HepG2 (cell line): Measurements from ENCODE around the gene HSP90AB1. TPM values are rescaled to one million over a fixed set of nuclear protein-coding genes. Genes with fewer than 3 reads are reported as not detected.

Experiments
- ATF7-NPFF ChIP-seq: sonication (generic); formaldehyde crosslinking; IDR thresholded peaks from 2 replicates; pipeline ENCODE4 v1.8.1; 2023; ENCODE audit warnings: mild to moderate bottlenecking, low read depth, missing genetic modification reagents, moderate library complexity
- CBX5 ChIP-seq: sonication (generic); formaldehyde crosslinking; IDR thresholded peaks from 2 replicates; pipeline ENCODE4 v1.4.0; 2020; ENCODE audit warnings: missing genetic modification reagents, borderline replicate concordance
- FOXK1 ChIP-seq: sonication (generic); formaldehyde crosslinking; IDR thresholded peaks from 2 replicates; pipeline ENCODE4 v1.4.0; 2020; ENCODE audit warnings: low read depth, missing genetic modification reagents, borderline replicate concordance
- NFIB ChIP-seq: sonication (generic); formaldehyde crosslinking; IDR thresholded peaks from 2 replicates; pipeline ENCODE4 v1.9.0; 2021; ENCODE audit warnings: missing genetic modification reagents, mild to moderate bottlenecking, borderline replicate concordance
- PHF5A ChIP-seq: IDR thresholded peaks from one replicate; pipeline ENCODE4 v1.6.1; 2018; ENCODE audit warnings: low read depth, missing genetic modification reagents; ENCODE audit not compliant: unreplicated experiment
- SALL1 ChIP-seq: sonication (generic); formaldehyde crosslinking; IDR thresholded peaks from 2 replicates; pipeline ENCODE4 v1.8.0; 2022; ENCODE audit warnings: mild to moderate bottlenecking, missing genetic modification reagents
- SAP130 ChIP-seq: IDR thresholded peaks from 2 replicates; pipeline ENCODE4 v1.6.1; 2016; ENCODE audit warnings: low read depth
- TARDBP ChIP-seq: sonication (generic); formaldehyde crosslinking; IDR thresholded peaks from 2 replicates; pipeline ENCODE4 v1.8.0; 2022; ENCODE audit warnings: mild to moderate bottlenecking, missing genetic modification reagents
- YEATS2 ChIP-seq: sonication (generic); formaldehyde crosslinking; IDR thresholded peaks from 2 replicates; pipeline ENCODE4 v1.4.0; 2020; ENCODE audit warnings: missing genetic modification reagents, borderline replicate concordance
- ZNF143 ChIP-seq: sonication (generic); formaldehyde crosslinking; IDR thresholded peaks from 2 replicates; pipeline ENCODE4 v1.4.0; 2020; ENCODE audit warnings: missing genetic modification reagents
- ZNF556 ChIP-seq: sonication (generic); formaldehyde crosslinking; IDR thresholded peaks from 2 replicates; pipeline ENCODE4 v1.4.0; 2020; ENCODE audit warnings: mild to moderate bottlenecking, missing genetic modification reagents, borderline replicate concordance
- polyA plus RNA-seq, 8 experiments: library from polyadenylated mRNA; depleted of rRNA in 3 of 8; stranded (reverse) in 7 of 8; unstranded in 1 of 8; fragments of >200 nt; fragmentation: Illumina TruSeq in 4 of 8; extraction: Trizol in 4 of 8; gene quantifications; 2 replicates each; pipeline versions ENCODE4 v1.2.1 to v1.2.3, GENCODE V29; 2011 to 2016; ENCODE audit warnings: low read depth in 4 of 8, missing spikeins in 1 of 8, mixed read lengths in 1 of 8; ENCODE audit not compliant: insufficient read depth in 1 of 8
- total RNA-seq, 5 experiments: library from RNA; depleted of rRNA; stranded (reverse); fragments of >200 nt; fragmentation: Illumina TruSeq; extraction: Trizol; gene quantifications; 2 replicates each; pipeline ENCODE4 v1.2.3, GENCODE V29; 2016; ENCODE audit warnings: low read depth in 1 of 5
- TF ChIP-seq, protein P1 (sequence below), 2 experiments: sonication (generic) in 1 of 2; formaldehyde crosslinking in 1 of 2; IDR thresholded peaks; 2 replicates each; pipeline versions ENCODE4 v1.5.1 to v1.6.1; 2011 to 2020; ENCODE audit warnings: borderline replicate concordance in 1 of 2, low read depth in 1 of 2, low read length in 1 of 2, mild to moderate bottlenecking in 1 of 2, missing genetic modification reagents in 1 of 2, moderate library complexity in 1 of 2
- TF ChIP-seq, protein P2 (sequence below): sonication (generic); formaldehyde crosslinking; IDR thresholded peaks from 2 replicates; pipeline ENCODE4 v1.4.0; 2020; ENCODE audit warnings: missing genetic modification reagents
- TF ChIP-seq, protein P3 (sequence below): sonication (generic); formaldehyde crosslinking; IDR thresholded peaks from 2 replicates; pipeline ENCODE4 v1.8.1; 2023; ENCODE audit warnings: mild to moderate bottlenecking, moderate library complexity, missing genetic modification reagents
- TF ChIP-seq, protein P4 (sequence below): IDR thresholded peaks from 2 replicates; pipeline ENCODE4 v1.4.0; 2020; ENCODE audit warnings: mild to moderate bottlenecking, missing genetic modification reagents

Gene HSP90AB1
- total and polyA plus RNA-seq, 2 of the 13 experiments (the other 11 are each of a cell fraction or from before 2014, with no cell fraction given), result 1,325 to 1,472 TPM

DNA sequence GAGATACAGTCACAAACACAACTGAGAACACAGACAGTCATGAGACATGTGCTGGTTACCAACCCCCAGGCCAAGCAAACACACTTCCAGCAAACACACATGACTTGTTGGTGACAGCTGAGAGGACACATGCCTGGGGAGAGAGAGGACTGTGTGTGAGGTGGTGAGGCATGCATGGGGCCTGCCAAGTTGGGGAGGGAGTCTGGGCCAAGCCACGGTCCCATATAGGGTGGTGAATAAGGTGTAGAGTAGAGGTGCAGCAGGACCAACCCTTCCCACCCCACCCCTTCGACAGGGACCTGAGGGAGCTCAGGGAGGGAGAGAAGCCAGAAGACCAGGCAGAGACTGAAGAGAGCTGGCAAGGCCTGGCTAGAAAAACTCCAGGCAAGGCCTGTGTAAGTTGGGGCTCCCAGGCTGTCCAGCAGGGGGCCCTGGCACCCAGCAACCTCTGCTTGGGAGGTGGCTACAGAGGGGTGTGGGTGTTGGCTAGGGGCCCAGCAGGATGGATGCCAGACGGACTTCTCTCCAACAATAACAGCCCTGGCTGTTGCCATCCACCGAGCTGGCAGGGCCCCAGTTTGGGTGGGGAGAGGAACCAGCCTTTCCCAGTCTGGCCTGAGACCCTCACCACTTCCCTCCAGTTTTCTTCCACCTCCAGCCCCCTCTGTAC is 25.5 kb upstream of the HSP90AB1 start (continued):
- TF ChIP-seq, protein P1, sequence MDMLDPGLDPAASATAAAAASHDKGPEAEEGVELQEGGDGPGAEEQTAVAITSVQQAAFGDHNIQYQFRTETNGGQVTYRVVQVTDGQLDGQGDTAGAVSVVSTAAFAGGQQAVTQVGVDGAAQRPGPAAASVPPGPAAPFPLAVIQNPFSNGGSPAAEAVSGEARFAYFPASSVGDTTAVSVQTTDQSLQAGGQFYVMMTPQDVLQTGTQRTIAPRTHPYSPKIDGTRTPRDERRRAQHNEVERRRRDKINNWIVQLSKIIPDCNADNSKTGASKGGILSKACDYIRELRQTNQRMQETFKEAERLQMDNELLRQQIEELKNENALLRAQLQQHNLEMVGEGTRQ (IDR thresholded peaks at IDR 0.05; ENCODE audit: low read depth, low read length), result peak; percentile 24
- TF ChIP-seq, protein P1 (CRISPR knock-in tag; IDR thresholded peaks at IDR 0.05; ENCODE audit: borderline replicate concordance), result no peak
- peak; percentile 69 for TF ChIP-seq PHF5A (CRISPR knock-in tag)
- TF ChIP-seq, protein P2, sequence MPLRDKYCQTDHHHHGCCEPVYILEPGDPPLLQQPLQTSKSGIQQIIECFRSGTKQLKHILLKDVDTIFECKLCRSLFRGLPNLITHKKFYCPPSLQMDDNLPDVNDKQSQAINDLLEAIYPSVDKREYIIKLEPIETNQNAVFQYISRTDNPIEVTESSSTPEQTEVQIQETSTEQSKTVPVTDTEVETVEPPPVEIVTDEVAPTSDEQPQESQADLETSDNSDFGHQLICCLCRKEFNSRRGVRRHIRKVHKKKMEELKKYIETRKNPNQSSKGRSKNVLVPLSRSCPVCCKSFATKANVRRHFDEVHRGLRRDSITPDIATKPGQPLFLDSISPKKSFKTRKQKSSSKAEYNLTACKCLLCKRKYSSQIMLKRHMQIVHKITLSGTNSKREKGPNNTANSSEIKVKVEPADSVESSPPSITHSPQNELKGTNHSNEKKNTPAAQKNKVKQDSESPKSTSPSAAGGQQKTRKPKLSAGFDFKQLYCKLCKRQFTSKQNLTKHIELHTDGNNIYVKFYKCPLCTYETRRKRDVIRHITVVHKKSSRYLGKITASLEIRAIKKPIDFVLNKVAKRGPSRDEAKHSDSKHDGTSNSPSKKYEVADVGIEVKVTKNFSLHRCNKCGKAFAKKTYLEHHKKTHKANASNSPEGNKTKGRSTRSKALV (CRISPR knock-in tag), result 0 out of 2 replicates have a peak, but pooled peaks have one; percentile 39
- TF ChIP-seq YEATS2 (CRISPR knock-in tag), result peak; percentile 64; the same call in 1 of the 2 replicates
- TF ChIP-seq, protein P3, sequence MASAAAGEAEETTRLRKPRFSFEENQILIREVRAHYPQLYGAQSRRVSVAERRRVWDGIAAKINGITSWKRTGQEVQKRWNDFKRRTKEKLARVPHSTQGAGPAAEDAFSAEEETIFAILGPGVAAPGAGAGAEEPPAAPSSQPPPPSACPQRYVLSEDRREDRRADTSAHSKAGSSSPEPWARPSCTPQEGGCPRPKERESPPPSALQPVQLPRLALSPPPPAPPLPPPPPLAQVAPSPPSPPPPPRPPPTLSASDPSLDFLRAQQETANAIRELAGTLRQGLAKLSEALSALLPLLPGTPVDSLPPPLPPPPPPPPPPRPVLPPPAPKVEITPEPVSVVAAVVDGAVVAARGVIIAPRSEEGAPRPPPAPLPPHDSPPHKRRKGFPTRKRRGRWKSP, result peak; percentile 58; the same call in 1 of the 2 replicates
- TF ChIP-seq NFIB (CRISPR knock-in tag), result 0 out of 2 replicates have a peak, but pooled peaks have one; percentile 51
- peak; percentile 19; the same call in 1 of the 2 replicates for TF ChIP-seq FOXK1 (CRISPR knock-in tag)
- TF ChIP-seq SALL1, result peak; percentile 56; the same call in 1 of the 2 replicates
- TF ChIP-seq SAP130 (CRISPR knock-in tag), result peak; percentile 75
- TF ChIP-seq, protein P4, sequence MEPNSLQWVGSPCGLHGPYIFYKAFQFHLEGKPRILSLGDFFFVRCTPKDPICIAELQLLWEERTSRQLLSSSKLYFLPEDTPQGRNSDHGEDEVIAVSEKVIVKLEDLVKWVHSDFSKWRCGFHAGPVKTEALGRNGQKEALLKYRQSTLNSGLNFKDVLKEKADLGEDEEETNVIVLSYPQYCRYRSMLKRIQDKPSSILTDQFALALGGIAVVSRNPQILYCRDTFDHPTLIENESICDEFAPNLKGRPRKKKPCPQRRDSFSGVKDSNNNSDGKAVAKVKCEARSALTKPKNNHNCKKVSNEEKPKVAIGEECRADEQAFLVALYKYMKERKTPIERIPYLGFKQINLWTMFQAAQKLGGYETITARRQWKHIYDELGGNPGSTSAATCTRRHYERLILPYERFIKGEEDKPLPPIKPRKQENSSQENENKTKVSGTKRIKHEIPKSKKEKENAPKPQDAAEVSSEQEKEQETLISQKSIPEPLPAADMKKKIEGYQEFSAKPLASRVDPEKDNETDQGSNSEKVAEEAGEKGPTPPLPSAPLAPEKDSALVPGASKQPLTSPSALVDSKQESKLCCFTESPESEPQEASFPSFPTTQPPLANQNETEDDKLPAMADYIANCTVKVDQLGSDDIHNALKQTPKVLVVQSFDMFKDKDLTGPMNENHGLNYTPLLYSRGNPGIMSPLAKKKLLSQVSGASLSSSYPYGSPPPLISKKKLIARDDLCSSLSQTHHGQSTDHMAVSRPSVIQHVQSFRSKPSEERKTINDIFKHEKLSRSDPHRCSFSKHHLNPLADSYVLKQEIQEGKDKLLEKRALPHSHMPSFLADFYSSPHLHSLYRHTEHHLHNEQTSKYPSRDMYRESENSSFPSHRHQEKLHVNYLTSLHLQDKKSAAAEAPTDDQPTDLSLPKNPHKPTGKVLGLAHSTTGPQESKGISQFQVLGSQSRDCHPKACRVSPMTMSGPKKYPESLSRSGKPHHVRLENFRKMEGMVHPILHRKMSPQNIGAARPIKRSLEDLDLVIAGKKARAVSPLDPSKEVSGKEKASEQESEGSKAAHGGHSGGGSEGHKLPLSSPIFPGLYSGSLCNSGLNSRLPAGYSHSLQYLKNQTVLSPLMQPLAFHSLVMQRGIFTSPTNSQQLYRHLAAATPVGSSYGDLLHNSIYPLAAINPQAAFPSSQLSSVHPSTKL (CRISPR knock-in tag), result peak; percentile 62
- peak; percentile 82; the same call in 1 of the 2 replicates for TF ChIP-seq CBX5 (CRISPR knock-in tag)
- peak; percentile 41; the same call in 1 of the 2 replicates for TF ChIP-seq ZNF556
- peak; percentile 35; the same call in 1 of the 2 replicates for TF ChIP-seq ZNF143
- no peak for TF ChIP-seq ATF7-NPFF (CRISPR knock-in tag)
- TF ChIP-seq TARDBP, result peak; percentile 43; the same call in 1 of the 2 replicates
